Measurements from ENCODE around the gene ASIC4.

ASIC4 gene

DNA sequence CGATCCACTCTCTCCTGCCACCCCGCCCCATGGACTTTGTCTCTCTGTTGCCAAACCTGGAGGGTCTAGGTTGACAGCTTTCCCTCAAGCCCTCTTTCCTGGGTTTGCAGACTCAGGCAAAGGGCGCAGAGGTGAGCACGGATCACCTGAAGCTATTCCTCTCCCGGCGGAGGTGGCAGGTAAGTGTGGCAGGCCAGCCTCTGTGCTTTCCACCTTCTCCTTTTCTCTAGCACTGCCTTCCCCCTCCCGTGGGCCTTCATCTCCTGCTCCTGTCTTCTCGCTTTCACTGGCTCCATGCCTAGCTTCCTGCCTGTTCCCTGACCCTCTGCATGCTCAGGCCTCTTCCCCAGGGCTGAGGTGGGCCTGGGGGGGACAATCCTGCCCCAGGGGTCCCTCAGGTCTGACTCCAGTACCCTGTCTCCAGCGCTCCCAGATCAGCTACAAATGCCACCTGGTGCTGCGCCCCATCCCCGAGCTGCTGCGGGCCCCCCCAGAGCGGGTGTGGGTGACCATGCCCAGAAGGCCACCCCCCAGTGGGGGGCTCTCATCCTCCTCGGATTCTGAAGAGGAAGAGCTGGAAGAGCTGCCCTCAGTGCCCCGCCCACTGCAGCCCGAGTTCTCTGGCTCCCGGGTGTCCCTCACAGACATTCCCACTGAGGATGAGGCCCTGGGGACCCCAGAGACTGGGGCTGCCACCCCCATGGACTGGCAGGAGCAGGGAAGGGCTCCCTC is 31.4 kb upstream of the ASIC4 start:
- DNase-seq = no peak

- no peak for DNase-seq
Measured at GRCh38 chr2:219483451-219484342, 30.6 kb upstream of the ASIC4 start.

- DNase-seq = no peak
Measured at GRCh38 chr2:219484343-219485200, 29.7 kb upstream of the ASIC4 start.

DNA sequence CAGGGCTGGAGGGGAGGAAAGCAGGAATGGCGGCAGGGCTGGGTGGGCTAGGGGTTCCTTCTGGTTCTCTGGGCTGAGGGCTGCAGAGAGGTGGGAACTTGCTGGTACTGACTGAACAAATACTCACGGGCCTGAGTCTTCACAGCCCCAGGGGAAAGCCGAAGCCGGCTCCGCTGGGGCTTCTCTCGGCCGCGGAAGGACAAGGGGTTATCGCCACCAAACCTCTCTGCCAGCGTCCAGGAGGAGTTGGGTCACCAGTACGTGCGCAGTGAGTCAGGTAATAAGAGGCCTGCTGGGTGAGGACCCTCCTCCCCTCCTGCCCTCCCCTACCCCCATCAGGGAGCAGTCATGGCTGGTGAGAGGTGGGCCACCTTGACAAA is 29.1 kb upstream of the ASIC4 start:
- no peak for DNase-seq

GRCh38 chr2:219486380-219486959 is 27.8 kb upstream of the ASIC4 start:
- DNase-seq = no peak

- DNase-seq = no peak
Measured at GRCh38 chr2:219488149-219488843, 26.0 kb upstream of the ASIC4 start.

DNA sequence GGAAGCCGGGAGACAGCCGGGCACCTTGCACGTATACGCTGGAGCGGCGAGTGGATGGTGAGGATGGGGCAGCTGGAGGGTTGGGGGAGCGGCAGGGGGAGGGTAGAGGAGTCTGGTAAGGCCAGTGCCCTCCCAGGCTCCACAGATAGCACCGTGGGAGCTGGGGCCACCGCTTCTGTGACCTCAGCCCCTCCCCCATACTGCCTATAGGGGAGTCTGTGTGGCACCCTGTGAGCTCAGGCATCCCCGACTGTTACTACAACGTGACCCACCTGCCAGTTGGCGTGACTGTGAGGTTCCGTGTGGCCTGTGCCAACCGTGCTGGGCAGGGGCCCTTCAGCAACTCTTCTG is 25.5 kb upstream of the ASIC4 start:
- DNase-seq = no peak

- no peak for DNase-seq
Measured at GRCh38 chr2:219489315-219489714, 25.0 kb upstream of the ASIC4 start.

- DNase-seq = no peak
Measured at GRCh38 chr2:219490186-219490585, 24.1 kb upstream of the ASIC4 start.

GRCh38 chr2:219490600-219491130 is 23.6 kb upstream of the ASIC4 start:
- no peak for DNase-seq

DNA sequence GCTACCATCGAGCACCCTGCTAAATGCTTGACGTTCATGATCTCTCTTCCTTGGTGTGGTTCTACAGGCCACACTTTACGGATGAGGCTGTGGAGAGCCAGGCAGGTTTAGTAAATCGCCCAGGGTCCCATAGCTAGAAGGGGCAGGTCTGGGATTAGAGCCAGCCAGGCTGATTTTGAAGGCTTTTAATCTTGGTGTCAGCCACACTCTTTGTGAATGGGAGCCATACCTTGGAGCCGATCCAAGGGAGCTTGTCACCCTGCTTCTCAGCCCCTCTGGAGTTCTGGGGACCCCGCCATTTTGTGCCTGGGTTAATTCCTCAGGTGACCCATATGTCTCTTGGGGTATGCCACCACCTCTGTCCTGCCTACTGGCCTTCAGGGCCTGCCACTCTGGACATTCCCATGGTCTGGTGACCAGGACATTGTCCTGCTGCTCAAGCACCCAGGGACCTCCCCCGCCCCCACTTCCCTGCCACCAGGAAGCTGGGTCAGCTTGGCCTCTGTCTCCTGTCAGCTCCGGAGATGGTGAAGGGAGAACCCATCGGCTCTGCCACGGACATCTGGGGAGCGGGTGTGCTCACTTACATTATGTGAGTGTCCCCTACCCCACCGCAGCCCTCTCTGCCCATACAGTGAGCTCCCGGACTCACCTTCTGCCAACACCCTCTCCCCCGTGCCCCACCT is 22.9 kb upstream of the ASIC4 start:
- no peak for DNase-seq

DNA sequence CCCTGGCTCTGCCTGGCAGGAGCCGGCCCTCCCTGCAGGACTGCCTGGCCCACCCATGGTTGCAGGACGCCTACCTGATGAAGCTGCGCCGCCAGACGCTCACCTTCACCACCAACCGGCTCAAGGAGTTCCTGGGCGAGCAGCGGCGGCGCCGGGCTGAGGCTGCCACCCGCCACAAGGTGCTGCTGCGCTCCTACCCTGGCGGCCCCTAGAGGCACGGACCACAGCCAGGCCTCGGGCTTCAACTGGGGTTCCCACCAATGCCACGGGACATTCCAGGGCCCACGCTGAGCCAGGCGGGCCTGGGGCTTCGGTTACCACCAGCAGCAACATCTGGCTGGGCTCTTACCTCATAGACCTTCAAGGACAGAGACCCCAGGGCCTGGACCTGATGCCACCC is 21.7 kb upstream of the ASIC4 start:
- no peak for DNase-seq

- no peak for DNase-seq
Measured at GRCh38 chr2:219493086-219493485, 21.2 kb upstream of the ASIC4 start.

DNA sequence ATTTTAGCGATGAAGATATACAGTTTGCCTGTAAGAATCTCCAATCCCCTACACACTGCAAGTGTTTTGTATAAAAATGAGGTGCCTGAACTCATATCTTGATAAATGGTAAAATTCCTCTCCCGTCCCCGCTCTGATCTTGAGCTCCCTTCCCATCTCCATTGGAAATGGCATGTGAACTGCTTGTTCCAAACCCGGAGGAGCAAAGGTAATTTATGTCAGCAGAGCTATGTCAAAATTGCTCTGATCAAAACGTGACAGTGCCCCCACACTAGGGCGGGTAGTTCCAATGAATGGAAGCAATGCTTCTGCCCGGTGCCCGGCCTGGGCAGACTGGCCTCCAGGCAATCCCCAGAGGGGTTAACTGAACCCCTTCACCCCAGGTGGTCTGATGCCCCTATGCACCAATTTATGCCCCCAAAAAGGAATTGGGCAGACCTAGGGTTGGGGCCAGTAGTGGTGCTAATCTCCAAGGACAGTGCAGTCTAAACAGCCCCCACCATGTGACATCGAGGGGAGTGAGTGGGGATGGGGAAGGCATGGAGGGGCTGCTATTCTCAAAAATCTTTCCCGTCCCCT is 19.2 kb upstream of the ASIC4 start:
- no peak for DNase-seq

DNA sequence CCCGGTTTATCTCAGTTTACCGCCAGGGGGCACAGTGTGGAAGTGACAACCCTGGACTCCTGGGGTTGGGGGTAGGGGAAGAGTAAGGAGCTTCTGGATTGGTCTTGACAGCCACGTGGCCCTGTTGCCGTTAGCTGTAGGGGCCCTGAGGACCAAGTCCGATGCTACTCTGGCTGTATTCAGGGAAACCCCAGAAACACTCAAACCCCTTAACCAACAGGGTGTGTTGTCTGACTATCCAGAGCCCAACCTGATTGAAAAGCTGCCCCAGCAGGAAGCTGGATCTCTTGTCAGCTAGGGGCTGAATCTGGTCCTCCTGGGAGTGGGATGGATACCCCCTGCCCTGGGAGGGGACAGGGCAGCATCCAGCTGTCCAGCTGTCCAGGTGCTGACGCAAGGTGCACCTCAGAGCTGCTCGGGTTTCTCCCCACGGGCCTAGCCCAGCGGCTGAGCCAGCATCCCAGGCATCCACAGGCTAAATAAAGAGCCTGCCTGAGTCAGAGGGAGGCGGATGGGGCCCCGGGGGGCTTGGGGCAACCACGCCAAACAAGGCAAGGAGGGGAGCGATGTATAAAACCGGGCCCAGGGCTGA is 18.7 kb upstream of the ASIC4 start:
- peak in 1 of 2 experiments; percentile 34 for DNase-seq

DNA sequence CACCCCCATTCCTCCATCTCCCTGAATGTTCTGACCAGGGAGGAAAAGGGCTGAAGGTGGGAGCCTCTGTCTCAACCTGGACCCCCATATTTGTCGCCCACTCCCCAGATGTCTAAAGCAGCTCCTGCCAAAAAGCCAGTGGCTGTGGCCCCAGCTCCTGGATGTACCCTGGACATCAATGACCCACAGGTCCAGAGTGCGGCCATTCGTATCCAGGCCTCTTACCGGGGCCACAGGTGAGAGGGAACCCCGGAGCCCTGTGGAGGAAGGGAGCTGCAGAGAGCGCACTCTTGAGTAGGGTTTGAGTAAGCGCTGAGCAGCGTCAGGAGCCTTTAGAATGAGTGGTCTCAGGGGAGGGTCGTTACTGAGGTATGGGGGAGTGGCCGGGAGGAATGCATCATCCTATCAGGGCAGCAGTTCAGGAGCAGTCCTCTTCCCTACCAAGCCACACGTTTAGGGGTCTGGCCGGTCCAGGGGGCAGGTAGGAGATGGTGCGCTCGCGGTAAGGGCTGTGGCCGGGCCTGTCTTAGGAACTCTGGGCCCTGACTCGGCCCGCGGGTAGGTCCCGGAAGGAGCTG is 17.9 kb upstream of the ASIC4 start:
- DNase-seq = no peak

DNA sequence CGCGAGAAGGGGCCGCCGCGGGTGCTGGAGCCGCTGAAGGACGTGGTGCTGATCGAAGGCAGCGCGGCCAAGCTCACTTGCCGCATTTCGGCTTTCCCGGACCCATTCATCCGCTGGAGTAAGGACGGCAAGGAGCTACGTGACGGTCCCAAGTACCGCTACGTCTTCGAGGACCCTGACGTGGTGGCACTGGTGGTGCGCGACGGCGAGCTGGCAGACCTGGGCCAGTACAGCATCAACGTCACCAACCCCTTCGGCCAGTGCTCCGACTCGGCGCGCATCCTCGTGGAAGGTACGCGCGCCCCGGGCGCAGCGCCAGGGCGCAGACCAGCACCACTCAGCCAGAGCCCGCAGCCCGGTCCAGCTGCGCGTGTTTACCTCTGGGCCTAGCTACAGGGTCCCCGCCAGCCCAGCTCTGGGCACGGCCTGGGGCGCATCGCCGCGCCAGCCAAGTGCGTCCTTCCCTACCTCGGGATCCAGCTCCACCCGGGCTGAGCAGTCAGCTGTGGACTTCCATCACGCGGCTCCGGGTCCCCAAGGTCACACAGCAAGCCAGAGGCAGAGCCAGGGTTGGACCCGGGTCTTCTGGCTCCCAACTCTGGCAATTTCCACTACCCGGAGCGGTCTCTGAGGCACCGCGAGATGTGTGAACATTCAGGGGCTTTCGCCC is 17.3 kb upstream of the ASIC4 start:
- DNase-seq = no peak

DNA sequence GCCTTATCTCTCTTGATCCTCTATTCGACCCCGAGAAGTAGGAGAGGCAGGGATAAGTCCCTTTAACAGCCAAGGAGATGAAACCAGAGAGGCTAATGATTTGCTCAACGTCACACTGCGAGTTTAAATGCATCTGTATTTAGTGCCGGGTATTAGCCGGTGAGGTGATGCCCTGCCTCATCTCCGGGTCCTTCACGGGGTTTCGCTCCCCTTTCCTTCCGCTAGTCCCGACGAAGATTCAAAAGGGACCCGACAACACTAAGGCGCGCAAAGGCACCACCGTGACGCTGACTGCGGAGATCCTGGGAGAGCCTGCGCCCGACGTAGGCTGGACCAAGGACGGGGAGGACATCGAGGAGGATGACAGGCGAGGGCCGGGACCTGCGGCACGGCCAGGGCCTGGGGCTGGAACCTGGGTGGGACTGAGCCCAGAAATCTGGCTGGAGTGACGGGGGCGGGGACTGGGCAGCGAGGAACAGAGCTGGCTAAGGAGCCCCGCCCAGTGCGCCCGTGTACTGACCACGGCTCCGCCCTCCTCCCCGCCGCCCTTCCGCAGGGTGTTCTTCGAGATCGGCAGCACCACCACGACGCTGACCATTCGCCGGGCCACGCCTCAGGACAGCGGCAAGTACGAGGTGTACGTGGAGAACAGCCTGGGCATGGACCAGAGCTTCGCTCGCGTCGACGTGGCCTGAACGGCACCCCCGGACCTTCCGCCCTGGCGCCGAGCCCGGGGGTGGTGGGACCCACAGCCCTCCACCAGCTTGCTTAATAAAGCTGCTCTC is 16.6 kb upstream of the ASIC4 start:
- DNase-seq = no peak

Data from NCI-H2081 (cell line).